Heart left ventricle (tissue), 16 donors: ENCODE measurements around the gene GNG8. TPM values are rescaled to one million over a fixed set of nuclear protein-coding genes. Genes with fewer than 3 reads are reported as not detected.

Experiments used
- ATAC-seq, 4 donors: fragments of 200-7000 bp; cut with Tn5 transposase; one replicate each; pipeline ENCODE4 v1.9.1; 2020 to 2022; ENCODE audit warnings: moderate library complexity in 4 of 4, mild to moderate bottlenecking in 3 of 4, moderate number of reproducible peaks in 1 of 4
- DNase-seq, 5 donors: peaks; one replicate each; pipeline ENCODE4 v3.0.0-alpha.2; 2020
- H3K27ac ChIP-seq, 12 donors: fragments of 200-600 bp; sonication (generic) in 4 of 12; one replicate each; pipeline versions ENCODE4 v1.5.0 to v1.8.0; 2016 to 2022; ENCODE audit warnings: mild to moderate bottlenecking in 2 of 12
- H3K27me3 ChIP-seq, 9 donors: fragments of 200-600 bp; sonication (generic) in 2 of 9; one replicate each; pipeline versions ENCODE4 v1.5.1 to v1.8.0; 2016 to 2022; ENCODE audit warnings: mild to moderate bottlenecking in 3 of 9
- H3K36me3 ChIP-seq, 9 donors: fragments of 200-600 bp; sonication (generic) in 2 of 9; one replicate each; pipeline versions ENCODE4 v1.5.0 to v1.8.0; 2018 to 2022; ENCODE audit warnings: mild to moderate bottlenecking in 2 of 9
- H3K4me1 ChIP-seq, 12 donors: fragments of 200-600 bp; sonication (generic) in 4 of 12; one replicate each; pipeline versions ENCODE4 v1.5.0 to v1.8.0; 2016 to 2022; ENCODE audit warnings: mild to moderate bottlenecking in 3 of 12
- H3K4me3 ChIP-seq, 12 donors: fragments of 200-600 bp; sonication (generic) in 4 of 12; one replicate each; pipeline versions ENCODE4 v1.5.0 to v1.8.0; 2017 to 2022; ENCODE audit warnings: mild to moderate bottlenecking in 9 of 12, moderate library complexity in 4 of 12
- H3K9me3 ChIP-seq, 12 donors: fragments of 200-600 bp; sonication (generic) in 4 of 12; one replicate each; pipeline versions ENCODE4 v1.5.0 to v1.8.0; 2016 to 2022; ENCODE audit warnings: mild to moderate bottlenecking in 1 of 12
- POLR2A ChIP-seq, 2 donors: fragments of 450-650 bp; IDR thresholded peaks; one replicate each; pipeline ENCODE4 v1.6.1; 2017; ENCODE audit warnings: antibody characterized with exemption in 2 of 2, mild to moderate bottlenecking in 2 of 2, moderate library complexity in 2 of 2
- WGBS, 4 donors: extraction: QIAGEN DNeasy Blood & Tissue Kit in 2 of 4; methylation state at CpG; one replicate each; pipeline versions ENCODE4 v1.1.5 to v1.1.7; 2013 to 2018; 5-methylcytosine and 5-hydroxymethylcytosine counted together
- intact Hi-C, 10 donors: fragments of 100-400 bp; cut with DNase I; formaldehyde crosslinking; loops; one replicate each; pipeline versions ENCODE4 v1.11.1 to v1.14.2; 2022
- polyA plus RNA-seq, 2 donors: library from polyadenylated mRNA; stranded (reverse); fragments of 200-250 nt; gene quantifications; one replicate each; pipeline ENCODE4 v1.2.3, GENCODE V29; 2013
- total RNA-seq, 9 donors: library from RNA; depleted of rRNA in 2 of 9; stranded (reverse); fragments of >200 nt in 2 of 9; fragmentation: NEBNext Ultra II Directional in 3 of 9; extraction: Animal tissue kit (Norgen Biotek cat#: 25700) in 3 of 9; gene quantifications; one replicate each; pipeline versions ENCODE4 v1.1.0 to v1.2.4, GENCODE V29; 2016 to 2023
- TF ChIP-seq, protein P1 (sequence below), 12 donors: fragments of 200-600 bp; sonication (generic) in 4 of 12; IDR thresholded peaks; one replicate each; pipeline versions ENCODE4 v1.5.0 to v1.8.0; 2018 to 2022; ENCODE audit warnings: antibody characterized with exemption in 12 of 12, mild to moderate bottlenecking in 5 of 12
- donor health status: ischemic (EF 13 %, LVEDD 7.1; RV severe dilation, severe dysfunction).
- donor health status: healthy with polysubstance abuse.
- donor health status: DM: no; HTN: yes; CAD: no.
- donor health status: DM: no; HTN: no; CAD: no.
- donor health status: ischemic (EF 25% LVEDD 6.9; RV normal size, moderate dysfunction).
- donor health status: ischemic (EF 25% LVEDD 5.7; RV mildly dilated, moderate dysfunction).
- donor health status: healthy.
- donor health status: DM: yes; HTN: yes; CAD: no.
- donor health status: ischemic (EF 35%, LVEDD 5.7; RV mildly dilated, moderate dysfunction).
- donor health status: nonischemic (EF 11% LVEDD 7.7; RV severe dilation, severe dysfunction).
- donor health status: DM: yes; HTN: yes; CAD: no.
- donor health status: PGD.
- donor health status: ischemic (EF 29% LVEDD 5.4; RV normal size, mild dysfunction).
- donor health status: nonischemic (EF 23%, LVEDD 6.1; RV moderate dilation, normal function).

Gene GNG8
- total and polyA plus RNA-seq, 11 donors: not detected

GRCh38 chr19:46648060-46648960 lies 12.3 kb upstream of the GNG8 start:
- no peak overlapping the region for H3K27ac ChIP-seq
- 61 to 71% (median 69%) methylated on average over 18 to 63 of the region's 63 CpGs for WGBS, 4 donors
- H3K27me3 ChIP-seq: peaks cover 0 to 58% (median 0%) of the 10 kb centered on the region in 9 donors
- ATAC-seq (no peak), DNase-seq (no peak)
- intact Hi-C loops: no loop called here
- no peak overlapping the region for H3K4me3 ChIP-seq
- H3K36me3 ChIP-seq: peaks cover 0 to 17% (median 4%) of the 10 kb centered on the region in 9 donors
- TF ChIP-seq POLR2A (IDR thresholded peaks at IDR 0.05): no peak
- TF ChIP-seq, protein P1, sequence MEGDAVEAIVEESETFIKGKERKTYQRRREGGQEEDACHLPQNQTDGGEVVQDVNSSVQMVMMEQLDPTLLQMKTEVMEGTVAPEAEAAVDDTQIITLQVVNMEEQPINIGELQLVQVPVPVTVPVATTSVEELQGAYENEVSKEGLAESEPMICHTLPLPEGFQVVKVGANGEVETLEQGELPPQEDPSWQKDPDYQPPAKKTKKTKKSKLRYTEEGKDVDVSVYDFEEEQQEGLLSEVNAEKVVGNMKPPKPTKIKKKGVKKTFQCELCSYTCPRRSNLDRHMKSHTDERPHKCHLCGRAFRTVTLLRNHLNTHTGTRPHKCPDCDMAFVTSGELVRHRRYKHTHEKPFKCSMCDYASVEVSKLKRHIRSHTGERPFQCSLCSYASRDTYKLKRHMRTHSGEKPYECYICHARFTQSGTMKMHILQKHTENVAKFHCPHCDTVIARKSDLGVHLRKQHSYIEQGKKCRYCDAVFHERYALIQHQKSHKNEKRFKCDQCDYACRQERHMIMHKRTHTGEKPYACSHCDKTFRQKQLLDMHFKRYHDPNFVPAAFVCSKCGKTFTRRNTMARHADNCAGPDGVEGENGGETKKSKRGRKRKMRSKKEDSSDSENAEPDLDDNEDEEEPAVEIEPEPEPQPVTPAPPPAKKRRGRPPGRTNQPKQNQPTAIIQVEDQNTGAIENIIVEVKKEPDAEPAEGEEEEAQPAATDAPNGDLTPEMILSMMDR (IDR thresholded peaks at IDR 0.05): no peak
- peaks cover 0 to 9% (median 0%) of the 10 kb centered on the region in 12 donors for H3K4me1 ChIP-seq
- peaks cover 0 to 11% (median 0%) of the 10 kb centered on the region in 12 donors for H3K9me3 ChIP-seq

DNA sequence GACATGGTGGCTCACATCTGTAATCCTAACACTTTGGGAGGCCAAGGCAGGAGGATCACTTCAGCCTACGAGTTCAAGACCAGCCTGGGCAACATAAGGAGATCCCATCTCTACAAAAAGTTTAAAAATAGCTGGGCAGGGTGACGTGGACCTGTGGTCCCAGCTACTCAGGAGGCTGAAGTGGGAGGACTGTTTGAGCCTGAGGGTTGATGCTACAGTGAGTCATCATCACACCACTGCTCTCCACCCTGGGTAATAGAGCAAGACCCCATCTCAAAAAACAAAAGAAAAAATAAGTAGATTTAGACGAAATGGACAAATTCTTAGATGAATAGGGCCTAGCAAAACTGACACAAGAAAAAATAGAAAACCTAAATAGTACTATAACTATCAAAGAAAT lies 10.4 kb upstream of the GNG8 start:
- intact Hi-C loops: no loop called here
- DNase-seq: no peak

DNA sequence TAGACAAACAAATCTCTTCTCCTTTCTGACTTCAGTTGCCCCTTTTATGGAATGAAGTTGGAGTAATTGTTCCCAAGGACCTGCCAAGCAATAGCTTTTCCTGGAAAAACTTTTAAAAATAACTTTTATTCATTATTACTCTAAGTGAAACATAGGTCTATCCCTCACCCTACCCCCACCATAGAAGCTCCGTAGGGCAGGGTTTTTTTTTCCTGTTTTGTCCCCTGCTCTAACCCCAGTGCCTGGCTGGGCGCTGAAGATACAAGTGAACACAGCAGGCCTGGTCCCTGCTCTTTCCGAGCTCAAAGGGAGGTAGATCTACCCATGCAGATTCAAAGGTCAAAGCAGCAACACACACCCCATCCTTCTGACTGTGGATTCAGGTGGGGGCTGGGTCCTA lies 8.7 kb upstream of the GNG8 start:
- no peak overlapping the region for H3K4me3 ChIP-seq
- intact Hi-C loops: no loop called here
- DNase-seq: no peak
- H3K27ac ChIP-seq: peak overlapping the region in 3 of 12 donors; percentile 7 to 64 (median 24)
- peaks cover 0 to 48% (median 0%) of the 10 kb centered on the region in 9 donors for H3K27me3 ChIP-seq
- H3K36me3 ChIP-seq: peaks cover 0 to 6% (median 0%) of the 10 kb centered on the region in 9 donors
- H3K4me1 ChIP-seq: peaks cover 0 to 14% (median 3%) of the 10 kb centered on the region in 12 donors
- TF ChIP-seq, protein P1 (IDR thresholded peaks at IDR 0.05): no peak
- no peak for TF ChIP-seq POLR2A (IDR thresholded peaks at IDR 0.05)
- peak in 1 of 4 donors; percentile 44 for ATAC-seq
- WGBS, 4 donors: 54 to 63% (median 62%) methylated on average over 3 of the region's 3 CpGs
- peaks cover 0 to 11% (median 0%) of the 10 kb centered on the region in 12 donors for H3K9me3 ChIP-seq

More for the DNA sequence above, 10.4 kb upstream of the GNG8 start:
- Histone ChIP-seq H3K4me3 (no peak overlapping the region), H3K9me3 (peaks cover 0 to 11% (median 0%) of the 10 kb centered on the region in 12 donors), H3K36me3 (peaks cover 0 to 6% (median 0%) of the 10 kb centered on the region in 9 donors), H3K27ac (no peak overlapping the region), H3K27me3 (peaks cover 0 to 51% (median 0%) of the 10 kb centered on the region in 9 donors), H3K4me1 (peaks cover 0 to 9% (median 0%) of the 10 kb centered on the region in 12 donors)
- WGBS, 4 donors: 89 to 92% (median 90%) methylated on average over 3 of the region's 3 CpGs
- no peak for ATAC-seq
- TF ChIP-seq POLR2A (IDR thresholded peaks at IDR 0.05): no peak
- TF ChIP-seq, protein P1 (IDR thresholded peaks at IDR 0.05): no peak

GRCh38 chr19:46640656-46641055 lies 4.7 kb upstream of the GNG8 start:
- peaks cover 0 to 37% (median 0%) of the 10 kb centered on the region in 9 donors for H3K27me3 ChIP-seq
- WGBS, 4 donors: 63 to 82% (median 74%) methylated on average over 2 of the region's 2 CpGs
- intact Hi-C loops: loop anchor here in 1 of 10 donors (1.0 kb wide), 1 partner anchor 19 kb away; no protein-coding TSS in a partner anchor
- no peak for ATAC-seq
- no peaks in the 10 kb centered on the region for H3K9me3 ChIP-seq
- H3K36me3 ChIP-seq: no peaks in the 10 kb centered on the region
- TF ChIP-seq, protein P1 (IDR thresholded peaks at IDR 0.05): no peak
- TF ChIP-seq POLR2A (IDR thresholded peaks at IDR 0.05): no peak
- no peak overlapping the region for H3K27ac ChIP-seq
- no peak for DNase-seq
- no peak overlapping the region for H3K4me3 ChIP-seq
- H3K4me1 ChIP-seq: peaks cover 0 to 30% (median 19%) of the 10 kb centered on the region in 12 donors
